Upper lobe of right lung (tissue), 1 donor: ENCODE data around the gene IFNA8. TPM values are rescaled to one million over a fixed set of nuclear protein-coding genes. Genes with fewer than 3 reads are reported as not detected.

Experiments
- ATAC-seq: fragments of 200-7000 bp; cut with Tn5 transposase; one replicate; pipeline ENCODE4 v1.9.1; 2020; ENCODE audit warnings: mild to moderate bottlenecking, moderate library complexity
- DNase-seq: peaks from one replicate; pipeline ENCODE4 v3.0.0-alpha.2; 2020
- H3K27ac ChIP-seq: fragments of 200-600 bp; one replicate; pipeline ENCODE4 v1.8.0; 2022
- H3K27me3 ChIP-seq: fragments of 200-600 bp; one replicate; pipeline ENCODE4 v1.8.0; 2022; ENCODE audit warnings: mild to moderate bottlenecking
- H3K36me3 ChIP-seq: fragments of 200-600 bp; one replicate; pipeline ENCODE4 v1.8.0; 2022
- H3K4me1 ChIP-seq: fragments of 200-600 bp; one replicate; pipeline ENCODE4 v1.8.0; 2022
- H3K4me3 ChIP-seq: fragments of 200-600 bp; one replicate; pipeline ENCODE4 v1.8.0; 2022; ENCODE audit warnings: mild to moderate bottlenecking
- H3K9me3 ChIP-seq: fragments of 200-600 bp; one replicate; pipeline ENCODE4 v1.8.0; 2022
- intact Hi-C: fragments of 100-400 bp; cut with DNase I; formaldehyde crosslinking; loops from one replicate; pipeline ENCODE4 v1.11.0; 2022
- total RNA-seq: library from RNA; stranded (reverse); fragmentation: NEBNext Ultra II Directional; extraction: Animal tissue kit (Norgen Biotek cat#: 25700); gene quantifications from one replicate; pipeline ENCODE4 v1.2.1, GENCODE V29; 2021
- TF ChIP-seq, protein P1 (sequence below): fragments of 200-600 bp; IDR thresholded peaks from one replicate; pipeline ENCODE4 v1.8.0; 2022; ENCODE audit warnings: antibody characterized with exemption
- donor health status: DM: no; HTN: yes; CAD: no; lungs with severe emphysema.

Gene IFNA8
- total RNA-seq, 1 donor from 2014 or later, result not detected

DNA sequence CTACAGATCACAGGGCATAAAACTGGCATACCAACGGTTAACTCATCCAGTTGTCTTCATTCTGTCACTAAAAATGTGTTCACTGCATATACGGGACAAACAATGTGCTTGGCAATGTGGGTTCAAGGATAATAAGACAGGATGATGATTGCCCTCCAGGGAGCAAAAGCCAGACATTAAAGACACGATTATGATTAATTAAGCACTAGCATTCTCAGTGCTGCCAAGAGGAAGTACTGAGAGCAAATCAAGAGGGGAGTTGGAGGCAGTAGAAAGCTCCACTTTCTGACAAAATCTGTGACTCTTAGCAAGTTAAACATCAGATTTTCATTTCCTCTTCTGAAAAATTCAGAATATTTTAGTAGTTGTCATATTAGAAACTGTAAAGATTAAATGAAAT, 9.0 kb upstream of the IFNA8 start:
- ATAC-seq (no peak), DNase-seq (no peak)
- Histone ChIP-seq H3K27me3 (peaks cover 57% of the 10 kb centered on the region), H3K4me3 (no peak overlapping the region), H3K27ac (no peak overlapping the region), H3K36me3 (no peaks in the 10 kb centered on the region), H3K9me3 (no peaks in the 10 kb centered on the region), H3K4me1 (peaks cover 9% of the 10 kb centered on the region)
- intact Hi-C loops, result no loop called here
- TF ChIP-seq, protein P1, sequence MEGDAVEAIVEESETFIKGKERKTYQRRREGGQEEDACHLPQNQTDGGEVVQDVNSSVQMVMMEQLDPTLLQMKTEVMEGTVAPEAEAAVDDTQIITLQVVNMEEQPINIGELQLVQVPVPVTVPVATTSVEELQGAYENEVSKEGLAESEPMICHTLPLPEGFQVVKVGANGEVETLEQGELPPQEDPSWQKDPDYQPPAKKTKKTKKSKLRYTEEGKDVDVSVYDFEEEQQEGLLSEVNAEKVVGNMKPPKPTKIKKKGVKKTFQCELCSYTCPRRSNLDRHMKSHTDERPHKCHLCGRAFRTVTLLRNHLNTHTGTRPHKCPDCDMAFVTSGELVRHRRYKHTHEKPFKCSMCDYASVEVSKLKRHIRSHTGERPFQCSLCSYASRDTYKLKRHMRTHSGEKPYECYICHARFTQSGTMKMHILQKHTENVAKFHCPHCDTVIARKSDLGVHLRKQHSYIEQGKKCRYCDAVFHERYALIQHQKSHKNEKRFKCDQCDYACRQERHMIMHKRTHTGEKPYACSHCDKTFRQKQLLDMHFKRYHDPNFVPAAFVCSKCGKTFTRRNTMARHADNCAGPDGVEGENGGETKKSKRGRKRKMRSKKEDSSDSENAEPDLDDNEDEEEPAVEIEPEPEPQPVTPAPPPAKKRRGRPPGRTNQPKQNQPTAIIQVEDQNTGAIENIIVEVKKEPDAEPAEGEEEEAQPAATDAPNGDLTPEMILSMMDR, result no peak

DNA sequence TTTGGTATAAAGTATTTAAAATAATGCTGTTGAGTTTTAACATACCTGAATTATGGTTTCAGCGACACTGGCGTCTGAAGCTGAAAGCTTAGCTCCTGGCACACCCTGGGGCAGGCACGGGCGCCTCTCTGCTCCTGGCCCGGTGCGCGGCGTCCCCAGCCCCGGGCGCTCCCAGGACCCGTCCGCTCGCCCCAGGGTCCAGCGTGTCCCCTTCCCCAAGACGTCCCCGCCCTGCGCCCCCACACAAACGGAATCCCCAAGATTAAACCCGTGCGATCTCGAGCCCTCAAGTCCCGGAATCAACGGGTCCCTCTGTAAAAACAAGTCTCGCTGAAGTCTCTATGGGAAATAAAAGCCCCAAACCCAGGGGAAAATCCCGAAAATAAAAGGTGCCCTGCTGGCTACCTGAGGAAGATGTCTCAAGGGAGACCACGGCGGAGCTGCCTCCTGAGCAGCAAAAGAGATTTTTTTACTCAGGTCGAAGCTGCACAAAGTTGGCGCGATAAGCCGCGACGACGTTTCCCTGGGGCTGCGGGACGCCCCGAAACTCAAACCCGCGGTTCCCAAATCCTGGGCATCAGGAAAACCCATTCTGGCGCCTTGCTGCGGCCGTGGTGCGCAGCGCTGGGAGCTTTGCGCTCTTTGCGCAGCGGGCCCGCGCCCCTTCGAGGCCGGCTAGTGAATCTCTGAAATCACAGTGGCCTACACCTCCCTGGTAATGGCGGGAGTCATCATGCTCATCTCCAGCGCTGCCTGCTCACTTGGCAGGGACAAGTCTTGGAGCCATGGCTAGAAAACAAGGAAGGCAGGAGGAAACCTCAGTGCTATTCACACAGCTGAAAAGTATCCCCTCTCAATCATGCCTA, 6.3 kb upstream of the IFNA8 start:
- Histone ChIP-seq H3K27ac (no peak overlapping the region), H3K27me3 (peaks cover 41% of the 10 kb centered on the region), H3K9me3 (no peaks in the 10 kb centered on the region), H3K4me3 (peak overlapping the region; percentile 23), H3K4me1 (peaks cover 9% of the 10 kb centered on the region), H3K36me3 (no peaks in the 10 kb centered on the region)
- DNase-seq (no peak), ATAC-seq (peak; percentile 49)
- intact Hi-C loops, result no loop called here
- TF ChIP-seq, protein P1, result no peak

DNA sequence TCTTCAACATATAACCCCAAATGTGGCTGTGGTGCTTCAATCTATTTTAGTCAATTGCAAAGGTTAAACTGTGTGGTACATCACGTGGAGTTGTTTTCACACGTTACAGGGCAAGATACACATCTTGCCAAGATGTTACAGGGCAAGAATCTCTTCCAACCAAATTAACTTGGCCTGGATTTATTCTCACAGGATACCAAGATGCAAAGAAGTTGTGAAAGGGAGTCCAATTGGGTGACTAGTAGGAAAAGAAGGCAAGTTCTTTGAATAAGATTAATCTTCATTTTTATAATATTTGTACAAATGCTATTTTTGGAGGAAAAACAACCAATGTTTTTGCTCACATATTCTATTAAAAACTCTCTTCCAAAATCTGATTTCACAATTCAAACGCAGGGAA, 4.8 kb upstream of the IFNA8 start:
- H3K9me3 ChIP-seq, result no peaks in the 10 kb centered on the region
- H3K27ac ChIP-seq, result no peak overlapping the region
- H3K4me1 ChIP-seq, result peaks cover 9% of the 10 kb centered on the region
- peaks cover 41% of the 10 kb centered on the region for H3K27me3 ChIP-seq
- TF ChIP-seq, protein P1, result no peak
- intact Hi-C loops, result no loop called here
- H3K36me3 ChIP-seq, result no peaks in the 10 kb centered on the region
- no peak for ATAC-seq
- DNase-seq, result no peak
- H3K4me3 ChIP-seq, result no peak overlapping the region

GRCh38 chr9:21412107-21412506, 3.2 kb downstream of the IFNA8 start:
- Histone ChIP-seq H3K27me3 (peaks cover 13% of the 10 kb centered on the region), H3K27ac (no peak overlapping the region), H3K9me3 (no peaks in the 10 kb centered on the region), H3K4me3 (no peak overlapping the region), H3K4me1 (no peaks in the 10 kb centered on the region), H3K36me3 (no peaks in the 10 kb centered on the region)
- TF ChIP-seq, protein P1, result no peak
- no peak for ATAC-seq
- no peak for DNase-seq
- intact Hi-C loops, result no loop called here

DNA sequence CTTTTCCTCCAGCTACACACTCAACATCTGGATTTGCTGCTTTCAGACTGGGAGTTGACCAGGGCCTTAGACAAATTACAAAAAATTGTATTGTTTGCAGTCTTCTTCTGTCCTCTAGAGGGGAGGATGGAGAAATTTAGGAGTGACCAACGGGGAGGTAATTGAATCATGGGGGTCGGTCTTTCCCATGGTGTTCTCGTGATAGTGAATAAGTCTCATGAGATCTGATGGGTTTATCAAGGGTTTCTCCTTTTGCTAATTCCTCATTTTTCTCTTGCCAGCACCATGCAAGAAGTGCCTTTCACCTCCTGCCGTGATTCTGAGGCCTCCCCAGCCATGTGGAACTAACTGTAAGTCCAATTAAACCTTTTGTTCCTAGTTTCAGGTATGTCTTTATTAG, 4.2 kb downstream of the IFNA8 start:
- TF ChIP-seq, protein P1, result no peak

More for the DNA sequence above, 4.2 kb downstream of the IFNA8 start:
- peak; percentile 61 for ATAC-seq
- Histone ChIP-seq H3K4me3 (no peak overlapping the region), H3K9me3 (no peaks in the 10 kb centered on the region), H3K36me3 (no peaks in the 10 kb centered on the region), H3K4me1 (no peaks in the 10 kb centered on the region), H3K27ac (no peak overlapping the region), H3K27me3 (peaks cover 13% of the 10 kb centered on the region)
- intact Hi-C loops, result no loop called here
- DNase-seq, result no peak
